Trophoblast cell (in vitro differentiated cells and primary cell): ENCODE results near the gene HEPN1.

Experiments
- DNase-seq, 2 donors: peaks; one replicate each; pipeline ENCODE4 v3.0.0-alpha.2; 2016
- H2AFZ ChIP-seq: 2 replicates; pipeline ENCODE4 v1.6.1; 2013; ENCODE audit warnings: low read length, moderate library complexity, mild to moderate bottlenecking; ENCODE audit not compliant: insufficient read depth, poor library complexity
- H2AK5ac ChIP-seq: 2 replicates; pipeline ENCODE4 v1.6.1; 2013; ENCODE audit warnings: mild to moderate bottlenecking, low read length
- H2BK120ac ChIP-seq: 2 replicates; pipeline ENCODE4 v1.6.1; 2013; ENCODE audit warnings: low read length, mild to moderate bottlenecking, moderate library complexity; ENCODE audit not compliant: insufficient read depth, poor library complexity
- H2BK12ac ChIP-seq: 2 replicates; pipeline ENCODE4 v1.6.1; 2013; ENCODE audit warnings: mild to moderate bottlenecking, low read length, moderate library complexity
- H2BK5ac ChIP-seq: 2 replicates; pipeline ENCODE4 v1.6.1; 2013; ENCODE audit warnings: low read length, low read depth, moderate library complexity, mild to moderate bottlenecking; ENCODE audit not compliant: poor library complexity
- H3K14ac ChIP-seq: 2 replicates; pipeline ENCODE4 v1.6.1; 2013; ENCODE audit warnings: mild to moderate bottlenecking, low read length
- H3K18ac ChIP-seq: 2 replicates; pipeline ENCODE4 v1.6.1; 2013; ENCODE audit warnings: mild to moderate bottlenecking, low read length
- H3K23ac ChIP-seq: 2 replicates; pipeline ENCODE4 v1.6.1; 2013; ENCODE audit warnings: low read length
- H3K27ac ChIP-seq: 2 replicates; pipeline ENCODE4 v1.5.1; 2013; ENCODE audit warnings: low read depth, mild to moderate bottlenecking, inconsistent platforms, low read length, moderate library complexity
- H3K27me3 ChIP-seq: 2 replicates; pipeline ENCODE4 v1.6.1; 2013; ENCODE audit warnings: inconsistent platforms, mild to moderate bottlenecking, low read length, moderate library complexity; ENCODE audit not compliant: insufficient read depth
- H3K36me3 ChIP-seq, 2 experiments: 1 replicate in 1 of 2; 2 replicates in 1 of 2; pipeline ENCODE4 v1.6.1; 2013; ENCODE audit warnings: low read length in 2 of 2, mild to moderate bottlenecking in 2 of 2, moderate library complexity in 1 of 2; ENCODE audit not compliant: insufficient read depth in 2 of 2, control insufficient read depth in 1 of 2
- H3K4ac ChIP-seq: 2 replicates; pipeline ENCODE4 v1.6.1; 2013; ENCODE audit warnings: low read depth, mild to moderate bottlenecking, low read length, moderate library complexity
- H3K4me1 ChIP-seq, 2 experiments: 1 replicate in 1 of 2; 2 replicates in 1 of 2; pipeline ENCODE4 v1.6.1; 2013; ENCODE audit warnings: low read length in 2 of 2, mild to moderate bottlenecking in 2 of 2, moderate library complexity in 1 of 2; ENCODE audit not compliant: insufficient read depth in 2 of 2, control insufficient read depth in 1 of 2
- H3K4me2 ChIP-seq: 2 replicates; pipeline ENCODE4 v1.6.1; 2013; ENCODE audit warnings: inconsistent platforms, mild to moderate bottlenecking, low read length, moderate library complexity
- H3K4me3 ChIP-seq: 2 replicates; pipeline ENCODE4 v1.5.1; 2013; ENCODE audit warnings: mild to moderate bottlenecking, low read depth, low read length, inconsistent platforms
- H3K79me1 ChIP-seq: one replicate; pipeline ENCODE4 v1.6.1; 2013; ENCODE audit warnings: low read length
- H3K79me2 ChIP-seq: 2 replicates; pipeline ENCODE4 v1.6.1; 2013; ENCODE audit warnings: low read length, mild to moderate bottlenecking; ENCODE audit not compliant: control insufficient read depth, insufficient read depth, poor library complexity
- H3K9ac ChIP-seq: 2 replicates; pipeline ENCODE4 v1.6.1; 2013; ENCODE audit warnings: mild to moderate bottlenecking, low read length
- H3K9me3 ChIP-seq: 2 replicates; pipeline ENCODE4 v1.6.1; 2013; ENCODE audit warnings: low read depth, mild to moderate bottlenecking, control low read depth, inconsistent platforms, low read length; ENCODE audit not compliant: insufficient read depth
- H4K12ac ChIP-seq: 2 replicates; pipeline ENCODE4 v1.6.1; 2013; ENCODE audit warnings: low read depth, mild to moderate bottlenecking, low read length, moderate library complexity
- H4K8ac ChIP-seq: 2 replicates; pipeline ENCODE4 v1.6.1; 2013; ENCODE audit warnings: low read depth, mild to moderate bottlenecking, low read length, moderate library complexity
- H4K91ac ChIP-seq: one replicate; pipeline ENCODE4 v1.6.1; 2013; ENCODE audit warnings: low read depth, mild to moderate bottlenecking, low read length, moderate library complexity
- WGBS: extraction: QIAGEN DNeasy Blood & Tissue Kit; methylation state at CpG from one replicate; pipeline ENCODE4 v1.1.7; 2013; ENCODE audit warnings: missing lambda C conversion rate; ENCODE audit not compliant: insufficient read length, insufficient coverage; ENCODE audit errors: extremely low coverage; 5-methylcytosine and 5-hydroxymethylcytosine counted together

The HEPN1 gene

DNA sequence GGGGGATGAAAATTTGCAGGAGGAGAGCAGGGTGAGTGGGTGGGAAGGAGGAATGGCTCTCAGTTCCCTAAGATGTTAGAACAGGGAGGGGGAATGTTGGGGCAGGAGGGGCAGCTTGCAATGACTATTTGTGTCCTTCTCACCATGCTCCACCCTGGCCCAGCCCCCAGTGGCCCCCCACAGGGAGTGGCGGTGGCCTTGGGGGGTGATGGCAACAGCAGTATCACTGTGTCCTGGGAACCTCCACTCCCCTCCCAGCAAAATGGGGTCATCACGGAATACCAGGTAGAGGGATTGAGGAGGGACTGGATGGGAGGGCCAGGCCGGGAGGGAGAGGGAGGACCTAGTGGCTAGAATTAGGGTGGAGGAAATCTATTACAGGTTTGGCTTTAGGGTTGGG lies 43.6 kb upstream of the HEPN1 start:
- Histone ChIP-seq H3K23ac (no peak overlapping the region), H4K91ac (no peak overlapping the region), H2BK5ac (no peak overlapping the region), H2AK5ac (no peak overlapping the region), H4K12ac (no peak overlapping the region), H3K4me1 (peaks cover 0 to 5% of the 10 kb centered on the region in 2 experiments), H3K27ac (no peak overlapping the region), H3K4me2 (peak overlapping the region; percentile 82), H4K8ac (no peak overlapping the region), H3K36me3 (no peaks in the 10 kb centered on the region), H2AFZ (no peak overlapping the region), H2BK12ac (no peak overlapping the region), H3K4ac (no peak overlapping the region), H3K14ac (no peak overlapping the region), H3K27me3 (peaks cover 19% of the 10 kb centered on the region), H3K9ac (no peak overlapping the region), H3K18ac (no peak overlapping the region), H3K9me3 (peaks cover 3% of the 10 kb centered on the region), H3K79me2 (peaks cover 2% of the 10 kb centered on the region), H3K4me3 (no peak overlapping the region), H2BK120ac (no peak overlapping the region), H3K79me1 (peaks cover 2% of the 10 kb centered on the region)
- no CpG with 5 or more reads among the region's 3 CpGs for WGBS
- no peak for DNase-seq

DNA sequence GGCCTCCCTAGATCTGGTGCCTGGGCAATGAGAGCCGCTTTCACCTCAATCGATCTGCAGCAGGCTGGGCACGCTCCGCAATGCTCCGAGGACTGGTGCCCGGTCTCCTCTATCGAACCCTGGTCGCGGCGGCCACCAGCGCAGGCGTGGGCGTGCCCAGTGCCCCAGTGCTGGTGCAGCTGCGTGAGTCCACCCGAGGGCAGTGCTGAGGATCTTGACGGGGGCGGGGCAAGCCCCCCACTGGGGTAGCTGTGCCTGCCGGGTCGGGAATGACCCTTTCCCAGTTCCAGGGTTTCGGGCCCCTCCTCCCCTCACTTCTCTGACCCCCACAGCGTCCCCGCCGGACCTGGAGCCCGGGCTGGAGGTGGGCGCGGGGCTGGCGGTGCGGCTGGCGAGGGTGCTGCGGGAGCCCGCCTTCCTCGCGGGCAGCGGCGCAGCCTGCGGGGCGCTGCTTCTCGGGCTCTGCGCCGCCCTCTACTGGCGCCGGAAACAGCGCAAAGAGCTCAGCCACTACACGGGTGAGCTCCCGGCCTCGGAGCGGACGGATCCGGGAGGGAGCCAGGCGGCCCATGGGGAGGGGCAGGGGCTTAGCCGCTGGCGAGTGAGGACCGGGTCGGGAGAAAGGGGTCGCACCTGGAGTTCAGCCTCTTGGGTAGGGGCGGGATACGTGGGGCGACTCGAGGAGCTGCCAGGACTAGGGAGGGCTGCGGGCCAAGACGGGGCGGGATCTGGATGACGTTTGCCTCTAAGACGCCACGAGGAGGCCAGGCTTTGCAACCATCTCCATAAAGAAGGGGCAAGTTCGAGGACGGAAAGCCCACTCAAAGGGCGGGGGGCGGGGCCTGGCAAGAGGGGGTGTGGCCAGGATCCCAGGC lies 42.9 kb upstream of the HEPN1 start:
- Histone ChIP-seq H2BK120ac (peak overlapping the region; percentile 23), H3K9ac (peak overlapping the region; percentile 54), H2AFZ (peak overlapping the region; percentile 82), H3K18ac (peak overlapping the region; percentile 51), H3K4me1 (peaks cover 0 to 5% of the 10 kb centered on the region in 2 experiments), H3K27me3 (peaks cover 17% of the 10 kb centered on the region), H2AK5ac (no peak overlapping the region), H2BK12ac (no peak overlapping the region), H3K79me2 (peaks cover 2% of the 10 kb centered on the region), H2BK5ac (no peak overlapping the region), H3K79me1 (peaks cover 2% of the 10 kb centered on the region), H3K4me3 (peak overlapping the region; percentile 76), H3K36me3 (no peaks in the 10 kb centered on the region), H4K12ac (peak overlapping the region; percentile 84), H3K4me2 (peak overlapping the region; percentile 82), H4K91ac (peak overlapping the region; percentile 41), H3K4ac (no peak overlapping the region), H3K14ac (peak overlapping the region; percentile 62), H3K27ac (no peak overlapping the region), H4K8ac (peak overlapping the region; percentile 57), H3K23ac (no peak overlapping the region), H3K9me3 (peaks cover 3% of the 10 kb centered on the region)
- WGBS, result no CpG with 5 or more reads among the region's 69 CpGs
- DNase-seq, result peak; percentile 74 to 85

DNA sequence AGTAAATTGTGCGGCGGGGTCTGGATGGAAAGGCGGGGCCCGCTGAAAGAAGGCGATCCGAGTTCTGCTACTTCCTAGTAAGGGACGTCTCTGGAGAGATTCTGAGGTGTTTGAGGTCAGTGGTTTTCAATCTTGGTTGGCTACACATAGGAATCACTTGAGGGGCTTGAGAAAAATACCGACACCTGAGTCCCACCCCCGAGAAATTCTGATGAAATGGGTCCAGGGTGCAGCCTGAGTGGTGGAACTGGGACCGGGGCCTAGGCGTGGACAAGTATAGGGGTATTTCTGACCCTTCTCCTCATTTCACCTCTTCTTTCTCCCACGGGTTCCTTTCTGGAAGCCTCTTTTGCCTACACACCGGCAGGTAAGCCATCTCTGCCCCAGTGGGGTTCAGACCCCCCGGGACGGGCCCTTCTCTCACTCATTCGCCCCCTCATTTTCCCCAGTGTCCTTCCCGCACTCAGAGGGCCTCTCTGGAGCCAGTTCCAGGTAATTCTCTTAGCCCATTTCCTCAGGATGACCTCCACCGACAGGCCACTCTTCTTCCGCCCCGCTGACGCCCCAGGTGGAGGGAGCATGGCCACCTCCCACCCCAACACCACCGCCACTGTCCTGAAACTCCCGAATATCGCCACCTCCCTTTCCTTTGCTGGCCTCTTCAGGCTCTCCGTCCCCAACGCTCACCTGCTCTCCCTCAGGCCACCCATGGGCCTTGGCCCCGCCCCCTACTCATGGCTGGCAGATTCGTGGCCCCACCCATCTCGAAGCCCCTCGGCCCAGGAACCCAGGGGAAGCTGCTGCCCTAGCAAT lies 42.0 kb upstream of the HEPN1 start:
- H3K27ac ChIP-seq, result no peak overlapping the region

DNA sequence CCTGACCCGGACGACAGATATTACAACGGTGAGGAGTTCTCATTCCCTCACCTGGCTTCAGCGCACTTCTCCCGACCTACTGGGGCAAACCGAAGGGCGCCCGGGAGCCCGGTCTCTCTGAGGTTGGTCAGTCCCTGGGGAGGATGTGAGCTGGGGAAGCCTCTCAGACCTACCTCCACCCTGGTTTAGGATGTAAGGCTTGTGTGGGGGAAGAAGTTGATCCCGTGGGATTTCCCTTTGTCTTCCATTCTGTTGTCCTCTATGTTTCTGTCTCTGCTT lies 41.5 kb upstream of the HEPN1 start:
- Histone ChIP-seq H3K23ac (no peak overlapping the region), H2BK12ac (no peak overlapping the region), H4K91ac (no peak overlapping the region), H3K36me3 (no peaks in the 10 kb centered on the region), H4K12ac (no peak overlapping the region), H3K79me1 (peaks cover 2% of the 10 kb centered on the region), H2AK5ac (no peak overlapping the region), H3K14ac (no peak overlapping the region), H4K8ac (no peak overlapping the region), H3K9ac (no peak overlapping the region), H3K27me3 (peaks cover 17% of the 10 kb centered on the region), H3K4me3 (no peak overlapping the region), H2AFZ (no peak overlapping the region), H3K18ac (no peak overlapping the region), H3K4me2 (no peak overlapping the region), H3K79me2 (peaks cover 2% of the 10 kb centered on the region), H2BK5ac (no peak overlapping the region), H2BK120ac (no peak overlapping the region), H3K27ac (no peak overlapping the region), H3K4me1 (peaks cover 0 to 5% of the 10 kb centered on the region in 2 experiments), H3K9me3 (peaks cover 3% of the 10 kb centered on the region), H3K4ac (no peak overlapping the region)
- WGBS, result no CpG with 5 or more reads among the region's 10 CpGs
- no peak for DNase-seq

More for the DNA sequence above, 42.0 kb upstream of the HEPN1 start:
- Histone ChIP-seq H3K9ac (no peak overlapping the region), H2AK5ac (no peak overlapping the region), H3K18ac (no peak overlapping the region), H2BK12ac (no peak overlapping the region), H3K23ac (no peak overlapping the region), H3K4me2 (peak overlapping the region; percentile 82), H2BK120ac (no peak overlapping the region), H3K4me1 (peaks cover 0 to 5% of the 10 kb centered on the region in 2 experiments), H2AFZ (peak overlapping the region; percentile 28), H3K79me1 (peaks cover 2% of the 10 kb centered on the region), H3K4me3 (peak overlapping the region; percentile 76), H2BK5ac (no peak overlapping the region), H3K36me3 (no peaks in the 10 kb centered on the region), H3K14ac (no peak overlapping the region), H4K8ac (peak overlapping the region; percentile 22), H3K27me3 (peaks cover 17% of the 10 kb centered on the region), H3K79me2 (peaks cover 2% of the 10 kb centered on the region), H3K9me3 (peaks cover 3% of the 10 kb centered on the region), H3K4ac (no peak overlapping the region), H4K91ac (no peak overlapping the region), H4K12ac (no peak overlapping the region)
- WGBS, result no CpG with 5 or more reads among the region's 30 CpGs
- DNase-seq, result no peak
